Type B pancreatic cell (in vitro differentiated cells): ENCODE results near the gene TMEM123. TPM values are rescaled to one million over a fixed set of nuclear protein-coding genes. Genes with fewer than 3 reads are reported as not detected.

Experiments used
- DNase-seq: peaks from one replicate; pipeline ENCODE4 v3.0.0; 2021; ENCODE audit warnings: mixed read lengths; ENCODE audit not compliant: unreplicated experiment; ENCODE audit errors: extremely low spot score
- H3K27ac Mint-ChIP-seq: 2 replicates; pipeline ENCODE4 v1.8.0; 2021; ENCODE audit warnings: mild to moderate bottlenecking, mixed read lengths
- H3K27me3 Mint-ChIP-seq: 2 replicates; pipeline ENCODE4 v1.8.0; 2021; ENCODE audit warnings: mixed read lengths
- H3K36me3 Mint-ChIP-seq: 2 replicates; pipeline ENCODE4 v1.8.0; 2021; ENCODE audit warnings: mixed read lengths
- H3K4me1 Mint-ChIP-seq: one replicate; pipeline ENCODE4 v1.8.0; 2021; ENCODE audit warnings: mixed read lengths; ENCODE audit not compliant: unreplicated experiment
- H3K4me3 Mint-ChIP-seq: 2 replicates; pipeline ENCODE4 v1.8.0; 2021; ENCODE audit warnings: mild to moderate bottlenecking, mixed read lengths
- H3K9me3 Mint-ChIP-seq: 2 replicates; pipeline ENCODE4 v1.8.0; 2021; ENCODE audit warnings: mixed read lengths
- total RNA-seq: library from RNA; stranded (reverse); gene quantifications from 2 replicates; pipeline ENCODE4 v1.2.1, GENCODE V29; 2021; ENCODE audit warnings: low replicate concordance
- TF ChIP-seq, protein P1 (sequence below): fragments of 200-600 bp; sonication (generic); conservative IDR thresholded peaks from 2 replicates; pipeline ENCODE4 v1.5.0; 2021; ENCODE audit warnings: antibody characterized with exemption, mild to moderate bottlenecking

Gene TMEM123
- total RNA-seq, 1 donor from 2014 or later, result 144 TPM

DNA sequence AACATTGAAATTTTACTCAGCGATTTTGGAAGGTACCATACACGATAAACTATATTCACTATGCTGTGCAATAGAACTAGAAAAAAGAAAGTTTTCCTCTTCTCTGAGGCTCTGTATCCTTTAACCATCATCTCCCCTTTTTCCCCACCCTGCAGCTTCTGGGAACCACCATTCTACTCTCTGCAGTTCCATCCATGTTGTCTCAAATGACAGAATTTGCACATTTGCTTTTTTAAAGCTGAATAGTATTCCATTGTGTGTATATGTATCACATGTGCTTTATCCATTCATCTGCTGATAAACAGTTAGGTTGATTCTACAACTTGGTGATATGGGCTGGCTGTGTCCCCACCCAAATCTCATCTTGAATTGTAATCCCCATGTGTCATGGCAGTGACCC is 21.2 kb downstream of the TMEM123 start:
- Mint-ChIP-seq H3K36me3 (peaks cover 36% of the 10 kb centered on the region), H3K27me3 (no peaks in the 10 kb centered on the region), H3K4me1 (peaks cover 30% of the 10 kb centered on the region)

DNA sequence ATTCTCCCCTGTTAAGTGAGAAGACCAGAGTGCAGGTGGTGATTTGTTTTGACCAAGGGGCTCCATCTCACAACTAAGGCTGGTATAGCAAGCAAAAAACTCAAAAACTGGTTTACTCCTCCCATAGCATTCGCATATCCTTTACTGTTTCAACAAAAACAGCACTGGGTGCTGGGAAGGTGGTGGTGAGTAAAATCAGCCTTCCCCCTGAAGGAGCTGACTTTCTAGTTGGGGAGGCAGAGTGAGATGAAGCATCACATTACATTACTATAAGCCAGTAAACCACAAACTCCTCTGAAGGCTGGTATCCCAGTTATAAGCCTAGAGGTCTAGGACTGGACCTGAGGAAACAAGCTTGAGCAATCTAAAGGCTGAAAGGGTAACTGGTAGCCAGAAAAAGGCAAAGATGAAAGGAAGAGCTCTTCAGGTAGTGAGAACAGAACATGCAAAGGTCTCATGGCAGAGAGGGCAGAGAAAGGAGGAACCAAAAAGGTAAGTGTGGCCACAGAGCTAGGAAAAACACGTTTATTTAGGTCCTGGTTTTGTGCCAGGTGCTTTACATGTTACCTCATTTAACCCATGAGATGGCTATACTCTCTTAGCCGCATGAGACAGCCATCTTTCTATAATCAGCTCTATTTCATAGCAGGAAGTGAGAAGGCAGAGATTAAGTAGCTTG is 22.3 kb downstream of the TMEM123 start:
- TF ChIP-seq, protein P1, sequence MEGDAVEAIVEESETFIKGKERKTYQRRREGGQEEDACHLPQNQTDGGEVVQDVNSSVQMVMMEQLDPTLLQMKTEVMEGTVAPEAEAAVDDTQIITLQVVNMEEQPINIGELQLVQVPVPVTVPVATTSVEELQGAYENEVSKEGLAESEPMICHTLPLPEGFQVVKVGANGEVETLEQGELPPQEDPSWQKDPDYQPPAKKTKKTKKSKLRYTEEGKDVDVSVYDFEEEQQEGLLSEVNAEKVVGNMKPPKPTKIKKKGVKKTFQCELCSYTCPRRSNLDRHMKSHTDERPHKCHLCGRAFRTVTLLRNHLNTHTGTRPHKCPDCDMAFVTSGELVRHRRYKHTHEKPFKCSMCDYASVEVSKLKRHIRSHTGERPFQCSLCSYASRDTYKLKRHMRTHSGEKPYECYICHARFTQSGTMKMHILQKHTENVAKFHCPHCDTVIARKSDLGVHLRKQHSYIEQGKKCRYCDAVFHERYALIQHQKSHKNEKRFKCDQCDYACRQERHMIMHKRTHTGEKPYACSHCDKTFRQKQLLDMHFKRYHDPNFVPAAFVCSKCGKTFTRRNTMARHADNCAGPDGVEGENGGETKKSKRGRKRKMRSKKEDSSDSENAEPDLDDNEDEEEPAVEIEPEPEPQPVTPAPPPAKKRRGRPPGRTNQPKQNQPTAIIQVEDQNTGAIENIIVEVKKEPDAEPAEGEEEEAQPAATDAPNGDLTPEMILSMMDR, result no peak
- H3K4me3 Mint-ChIP-seq, result no peak overlapping the region
- peaks cover 31% of the 10 kb centered on the region for H3K36me3 Mint-ChIP-seq

More for the DNA sequence above, 21.2 kb downstream of the TMEM123 start:
- Mint-ChIP-seq H3K27ac (no peak overlapping the region), H3K9me3 (peaks cover 7% of the 10 kb centered on the region), H3K4me3 (no peak overlapping the region)
- DNase-seq, result no peak
- TF ChIP-seq, protein P1, result no peak

DNA sequence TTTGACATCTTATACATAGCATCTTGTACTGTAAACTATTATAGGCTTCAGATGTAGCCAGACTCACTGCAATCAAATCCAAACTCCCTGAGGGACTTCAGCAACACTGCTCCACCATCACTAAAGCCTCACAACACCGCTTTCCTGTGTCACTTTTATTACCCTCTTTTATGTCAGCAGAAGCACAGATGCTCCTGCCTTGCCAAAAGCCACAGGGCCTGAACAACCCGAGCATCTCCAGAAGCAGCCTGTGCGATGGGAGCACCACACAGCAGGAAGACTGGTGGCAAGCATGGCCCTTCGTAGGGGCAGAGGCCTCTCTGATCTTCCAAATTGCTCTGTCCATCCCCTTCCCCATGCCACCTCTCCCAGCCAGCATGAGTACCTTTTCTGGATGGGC is 22.9 kb downstream of the TMEM123 start:
- no peak overlapping the region for H3K27ac Mint-ChIP-seq
- H3K9me3 Mint-ChIP-seq, result peaks cover 7% of the 10 kb centered on the region
- no peak for DNase-seq
- H3K4me1 Mint-ChIP-seq, result peaks cover 35% of the 10 kb centered on the region
- TF ChIP-seq, protein P1, result no peak
- peaks cover 27% of the 10 kb centered on the region for H3K36me3 Mint-ChIP-seq
- H3K4me3 Mint-ChIP-seq, result no peak overlapping the region
- H3K27me3 Mint-ChIP-seq, result no peaks in the 10 kb centered on the region

More for the DNA sequence above, 22.3 kb downstream of the TMEM123 start:
- DNase-seq, result no peak
- Mint-ChIP-seq H3K27ac (no peak overlapping the region), H3K27me3 (no peaks in the 10 kb centered on the region), H3K4me1 (peaks cover 30% of the 10 kb centered on the region), H3K9me3 (peaks cover 7% of the 10 kb centered on the region)

DNA sequence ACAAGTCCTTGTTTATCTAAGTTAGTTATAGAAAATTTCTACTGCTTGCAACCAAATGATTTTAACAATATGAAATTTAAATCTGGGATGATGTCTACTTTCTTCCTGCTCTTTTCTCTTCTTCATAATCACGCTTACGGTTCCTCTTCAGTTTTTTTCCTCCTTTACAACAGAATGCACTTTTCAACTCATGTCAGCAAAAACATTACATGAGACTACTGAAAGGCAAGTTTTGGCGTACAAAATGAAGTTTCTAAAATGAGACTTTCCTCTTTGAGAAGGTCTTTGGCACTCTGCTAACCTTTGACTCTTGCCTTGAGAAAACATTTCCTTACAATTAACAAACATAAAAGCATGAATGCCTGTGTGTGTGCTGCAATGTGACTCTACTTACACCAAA is 23.3 kb downstream of the TMEM123 start:
- no peak for DNase-seq
- Mint-ChIP-seq H3K4me1 (peaks cover 36% of the 10 kb centered on the region), H3K27ac (no peak overlapping the region), H3K9me3 (peaks cover 7% of the 10 kb centered on the region), H3K27me3 (no peaks in the 10 kb centered on the region), H3K36me3 (peaks cover 23% of the 10 kb centered on the region), H3K4me3 (no peak overlapping the region)
- TF ChIP-seq, protein P1, result no peak

DNA sequence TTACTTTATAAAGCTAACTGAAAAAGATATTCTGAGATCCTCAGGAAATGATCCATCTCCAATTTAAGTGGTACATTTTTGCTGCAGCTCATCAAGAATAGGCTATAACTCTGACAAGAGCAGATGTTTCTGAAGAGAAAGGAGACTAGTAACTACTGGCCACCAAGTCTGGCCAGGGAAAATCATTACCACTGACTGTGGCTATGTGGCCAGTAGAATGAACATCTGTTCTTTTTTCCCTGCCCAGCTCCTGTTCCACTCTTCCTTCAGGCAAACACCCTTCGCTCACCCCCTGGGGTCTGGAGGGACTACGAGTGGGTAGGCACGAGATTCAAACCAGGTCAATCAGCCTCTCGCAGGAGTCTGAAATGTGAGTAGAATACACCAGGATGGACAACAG is 23.9 kb downstream of the TMEM123 start:
- H3K36me3 Mint-ChIP-seq, result peaks cover 20% of the 10 kb centered on the region
- H3K27ac Mint-ChIP-seq, result no peak overlapping the region
- H3K27me3 Mint-ChIP-seq, result no peaks in the 10 kb centered on the region
- no peak overlapping the region for H3K4me3 Mint-ChIP-seq
- H3K9me3 Mint-ChIP-seq, result peaks cover 7% of the 10 kb centered on the region
- DNase-seq, result no peak
- peaks cover 37% of the 10 kb centered on the region for H3K4me1 Mint-ChIP-seq
- TF ChIP-seq, protein P1, result no peak
